ENCODE data around the gene PAFAH2. TPM values are rescaled to one million over a fixed set of nuclear protein-coding genes. Genes with fewer than 3 reads are reported as not detected.

Gene PAFAH2
- total RNA-seq, 1 experiment from 2014 or later = 8.5 TPM

Other genes starting within 250 kb of the PAFAH2 start
- gene SELENON, start 197.9 kb downstream of the PAFAH2 start, total RNA-seq (2021; ENCODE audit: unreplicated experiment) = 57.2 TPM
- 68.5 TPM for gene MTFR1L, start 178.1 kb downstream of the PAFAH2 start, total RNA-seq (2021; ENCODE audit: unreplicated experiment)
- gene AUNIP, start 138.6 kb downstream of the PAFAH2 start, total RNA-seq (2021; ENCODE audit: unreplicated experiment) = 12.2 TPM
- gene PAQR7, start 122.4 kb downstream of the PAFAH2 start, total RNA-seq (2021; ENCODE audit: unreplicated experiment) = 30.9 TPM
- gene STMN1, start 91.6 kb downstream of the PAFAH2 start, total RNA-seq (2021; ENCODE audit: unreplicated experiment) = 316 TPM
- 0.10 TPM for gene EXTL1, start 23.7 kb upstream of the PAFAH2 start, total RNA-seq (2021; ENCODE audit: unreplicated experiment)
- gene SLC30A2, start 48.1 kb upstream of the PAFAH2 start, total RNA-seq (2021; ENCODE audit: unreplicated experiment) = 0.23 TPM
- not detected for gene TRIM63, start 69.6 kb upstream of the PAFAH2 start, total RNA-seq (2021; ENCODE audit: unreplicated experiment)
- gene PDIK1L, start 113.8 kb upstream of the PAFAH2 start, total RNA-seq (2021; ENCODE audit: unreplicated experiment) = 8.0 TPM
- gene FAM110D, start 161.0 kb upstream of the PAFAH2 start, total RNA-seq (2021; ENCODE audit: unreplicated experiment) = 0.05 TPM
- not detected for gene C1orf232, start 170.9 kb upstream of the PAFAH2 start, total RNA-seq (2021; ENCODE audit: unreplicated experiment)
- gene ZNF593, start 171.8 kb upstream of the PAFAH2 start, total RNA-seq (2021; ENCODE audit: unreplicated experiment) = 108 TPM
- not detected for gene ZNF593OS, start 173.8 kb upstream of the PAFAH2 start, total RNA-seq (2021; ENCODE audit: unreplicated experiment)
- 13.7 TPM for gene CNKSR1, start 179.4 kb upstream of the PAFAH2 start, total RNA-seq (2021; ENCODE audit: unreplicated experiment)
- not detected for gene CATSPER4, start 192.5 kb upstream of the PAFAH2 start, total RNA-seq (2021; ENCODE audit: unreplicated experiment)
- gene CEP85, start 236.1 kb upstream of the PAFAH2 start, total RNA-seq (2021; ENCODE audit: unreplicated experiment) = 51.8 TPM

Measured in Panc1 (cell line).